ENCODE measurements around the gene GNAT1. TPM values are rescaled to one million over a fixed set of nuclear protein-coding genes. Genes with fewer than 3 reads are reported as not detected.

GNAT1 gene
- total RNA-seq, 1 donor from 2014 or later: 0.08 TPM

DNA sequence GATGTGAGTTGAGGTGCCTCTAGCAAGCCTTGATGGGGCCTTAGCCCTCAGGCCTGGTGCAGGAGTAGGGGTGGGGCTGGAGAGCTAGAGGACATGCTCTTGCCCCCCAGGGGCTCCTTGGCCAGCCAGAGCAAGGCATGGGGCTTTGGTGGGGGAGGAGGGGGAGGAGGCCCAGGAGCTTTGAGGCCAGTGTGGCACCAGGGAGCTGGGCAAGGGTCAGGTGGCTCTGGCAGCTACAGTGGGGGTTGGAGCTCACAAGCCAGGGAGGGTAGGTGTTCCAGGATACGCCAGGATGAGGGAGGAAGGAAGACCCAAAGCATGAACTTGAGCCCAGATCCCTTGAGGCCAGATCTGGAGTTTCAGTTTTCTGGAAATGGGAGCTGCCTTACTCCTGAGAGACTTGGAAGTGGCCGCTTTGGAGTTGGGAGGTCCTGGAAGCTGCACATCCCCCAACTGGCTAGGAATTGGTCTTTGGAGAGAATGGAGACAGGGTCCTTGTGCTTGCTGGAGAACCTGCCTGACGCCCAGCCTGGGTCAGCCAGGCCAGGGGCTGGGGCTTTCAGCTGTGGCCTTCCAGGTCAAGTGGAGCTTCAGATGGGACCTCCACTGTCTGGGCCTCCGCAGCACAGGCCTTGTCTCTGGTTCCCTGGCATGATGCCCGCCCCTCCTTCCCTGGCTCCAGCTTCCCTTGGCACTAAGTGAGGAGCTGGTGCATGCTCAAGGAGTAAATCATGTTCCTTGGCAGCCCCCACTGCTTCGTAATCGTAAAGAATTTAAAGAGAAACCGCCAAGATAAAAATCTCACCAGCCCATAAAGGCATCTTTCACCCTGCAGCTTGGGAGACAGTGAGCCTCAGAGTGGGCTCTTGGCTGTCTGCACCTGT lies 27.6 kb upstream of the GNAT1 start:
- ATAC-seq: peak; percentile 26

GRCh38 chr3:50164481-50164880 lies 26.9 kb upstream of the GNAT1 start:
- ATAC-seq: no peak

- ATAC-seq: no peak
These were observed 26.2 kb upstream of the GNAT1 start for GRCh38 chr3:50164984-50165909.

GRCh38 chr3:50165910-50166538 lies 25.4 kb upstream of the GNAT1 start:
- ATAC-seq: no peak

DNA sequence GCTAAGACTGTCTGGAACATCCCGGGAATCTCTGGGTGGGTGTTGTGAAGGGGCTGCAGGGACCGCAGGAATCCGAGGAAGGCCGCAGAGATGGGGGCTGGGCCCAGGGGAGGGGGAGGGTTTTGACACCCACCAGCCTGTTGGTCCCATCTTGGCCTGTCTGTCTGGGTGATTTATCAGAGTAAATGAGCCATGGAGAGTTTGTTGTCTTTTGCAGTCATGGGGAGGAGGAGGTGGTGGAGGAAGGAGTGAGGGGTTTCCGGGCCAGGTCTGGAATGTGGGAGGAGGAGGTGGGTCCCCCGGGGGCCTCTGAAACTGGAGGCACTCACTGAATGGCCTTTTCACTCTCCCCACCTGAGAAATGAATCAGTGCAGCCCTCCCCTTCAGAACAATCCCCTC lies 24.8 kb upstream of the GNAT1 start:
- no peak for ATAC-seq

GRCh38 chr3:50167069-50167840 lies 24.2 kb upstream of the GNAT1 start:
- peak; percentile 73 for ATAC-seq

GRCh38 chr3:50167841-50168209 lies 23.6 kb upstream of the GNAT1 start:
- no peak for ATAC-seq

DNA sequence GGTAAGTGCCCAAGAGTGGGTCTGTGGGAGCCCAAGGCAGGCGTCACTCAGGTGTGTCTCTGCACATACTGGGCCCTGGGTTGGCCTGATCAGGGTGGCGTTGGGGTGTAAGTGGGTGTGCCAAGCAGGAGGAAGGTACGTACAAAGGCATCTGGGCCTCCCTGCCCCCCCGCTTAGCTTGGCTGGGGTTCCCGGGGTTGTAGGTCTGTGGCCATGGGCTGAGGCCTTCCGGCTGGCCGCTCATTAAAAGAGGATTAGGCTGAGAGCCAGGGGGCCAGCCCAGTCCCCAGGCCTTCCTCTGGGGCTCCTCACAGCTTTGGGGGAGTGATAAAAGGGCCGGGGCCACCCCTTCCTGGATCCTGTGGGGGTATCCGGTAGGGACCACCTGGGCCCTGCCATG lies 23.0 kb upstream of the GNAT1 start:
- ATAC-seq: no peak

DNA sequence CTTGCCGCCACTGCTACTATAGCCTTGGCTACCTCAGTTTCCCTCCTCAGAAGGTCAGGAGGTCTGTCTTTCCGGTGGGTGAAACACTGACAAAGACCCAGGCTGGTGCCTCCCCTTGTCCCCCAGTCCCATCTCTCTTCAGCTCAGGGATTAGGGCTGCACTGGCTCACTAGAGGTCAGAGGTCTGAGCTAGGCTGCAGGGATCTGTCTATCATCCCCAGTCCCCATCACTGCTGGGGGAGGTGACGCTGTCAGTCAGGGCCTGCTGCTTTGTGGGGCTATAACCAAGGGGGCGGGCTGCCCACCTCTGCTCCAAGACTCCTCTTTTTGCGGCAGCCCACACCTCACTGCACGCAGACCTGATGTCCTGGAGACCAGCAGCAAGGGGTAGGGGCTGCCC lies 22.6 kb upstream of the GNAT1 start:
- ATAC-seq: no peak

GRCh38 chr3:50169232-50169832 lies 22.1 kb upstream of the GNAT1 start:
- ATAC-seq: no peak

GRCh38 chr3:50169858-50170257 lies 21.6 kb upstream of the GNAT1 start:
- ATAC-seq: no peak

DNA sequence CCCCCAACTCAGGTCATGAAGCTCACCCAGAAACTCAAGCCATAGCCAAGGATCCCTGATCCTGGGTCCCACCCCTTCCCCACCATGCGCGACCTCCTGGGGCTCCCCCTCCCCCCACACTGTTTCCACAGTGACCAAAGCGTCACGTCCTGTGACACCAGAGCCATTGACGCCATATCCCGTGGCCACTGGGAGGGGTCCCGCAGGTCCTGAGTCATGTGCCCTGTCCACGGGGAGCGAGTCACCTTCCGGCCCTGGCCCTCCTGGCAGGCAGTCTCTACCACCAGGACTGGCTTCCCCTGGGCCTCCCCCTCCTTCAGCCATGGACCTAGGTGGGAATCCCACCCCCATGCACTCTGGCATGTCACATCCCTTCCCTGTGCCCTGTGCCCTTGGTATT lies 20.7 kb upstream of the GNAT1 start:
- peak; percentile 28 for ATAC-seq

GRCh38 chr3:50171540-50172301 lies 19.7 kb upstream of the GNAT1 start:
- no peak for ATAC-seq

DNA sequence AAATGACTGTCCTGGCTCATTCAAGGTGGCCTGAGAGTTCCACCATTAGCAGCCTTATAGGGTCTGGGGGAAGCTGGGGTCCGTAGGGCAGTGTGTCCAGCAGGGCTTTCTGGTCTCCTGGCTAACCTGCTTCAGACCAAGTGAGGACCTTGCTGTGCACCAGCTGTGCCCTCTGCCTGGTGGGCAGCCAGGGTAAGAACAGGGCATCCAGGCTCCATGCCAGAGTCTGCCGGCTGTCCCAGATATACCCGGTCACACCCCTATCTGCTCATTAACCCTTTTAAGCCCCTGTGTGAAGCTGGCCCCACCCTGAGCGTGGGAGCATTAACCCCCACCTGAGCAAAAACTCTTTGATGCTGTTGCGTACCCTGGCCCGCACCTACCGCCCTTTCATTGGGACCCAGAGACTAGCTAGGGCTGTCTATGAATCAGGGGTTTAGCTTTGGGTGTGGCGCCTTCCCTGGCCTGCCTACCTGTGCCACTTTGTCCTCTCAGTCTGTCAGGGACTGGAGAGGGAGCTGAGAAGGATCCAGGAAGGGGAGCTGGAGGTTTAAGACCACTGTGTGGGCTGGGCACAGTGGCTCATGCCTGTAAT lies 18.7 kb upstream of the GNAT1 start:
- peak; percentile 72 for ATAC-seq

DNA sequence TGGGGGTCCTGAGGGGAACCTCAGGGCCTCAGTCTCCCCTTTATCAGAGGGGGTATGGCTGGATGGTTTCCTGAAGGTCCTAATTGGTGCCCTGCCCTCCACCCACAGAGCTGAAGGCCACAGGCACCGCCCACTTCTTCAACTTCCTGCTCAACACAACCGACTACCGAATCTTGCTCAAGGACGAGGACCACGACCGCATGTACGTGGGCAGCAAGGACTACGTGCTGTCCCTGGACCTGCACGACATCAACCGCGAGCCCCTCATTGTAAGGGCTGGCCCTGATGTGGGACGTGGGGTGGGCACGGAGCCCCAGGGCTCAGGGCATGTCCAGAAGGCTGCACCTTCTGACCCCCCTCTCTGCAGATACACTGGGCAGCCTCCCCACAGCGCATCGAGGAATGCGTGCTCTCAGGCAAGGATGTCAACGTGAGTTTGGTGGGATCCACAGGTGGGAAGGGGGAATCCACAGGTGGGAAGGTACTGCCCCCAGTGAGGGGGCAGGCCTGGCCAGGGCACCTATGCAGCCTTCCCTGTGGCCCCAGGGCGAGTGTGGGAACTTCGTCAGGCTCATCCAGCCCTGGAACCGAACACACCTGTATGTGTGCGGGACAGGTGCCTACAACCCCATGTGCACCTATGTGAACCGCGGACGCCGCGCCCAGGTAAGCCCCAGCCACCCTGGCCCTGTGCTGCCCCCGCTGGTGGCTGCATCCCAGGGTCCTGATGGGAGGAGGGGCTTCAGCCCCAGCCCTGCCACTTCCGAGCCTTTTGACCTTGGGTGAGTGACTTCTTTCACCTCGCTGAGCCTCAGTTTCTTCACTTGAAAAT lies 17.5 kb upstream of the GNAT1 start:
- no peak for ATAC-seq

DNA sequence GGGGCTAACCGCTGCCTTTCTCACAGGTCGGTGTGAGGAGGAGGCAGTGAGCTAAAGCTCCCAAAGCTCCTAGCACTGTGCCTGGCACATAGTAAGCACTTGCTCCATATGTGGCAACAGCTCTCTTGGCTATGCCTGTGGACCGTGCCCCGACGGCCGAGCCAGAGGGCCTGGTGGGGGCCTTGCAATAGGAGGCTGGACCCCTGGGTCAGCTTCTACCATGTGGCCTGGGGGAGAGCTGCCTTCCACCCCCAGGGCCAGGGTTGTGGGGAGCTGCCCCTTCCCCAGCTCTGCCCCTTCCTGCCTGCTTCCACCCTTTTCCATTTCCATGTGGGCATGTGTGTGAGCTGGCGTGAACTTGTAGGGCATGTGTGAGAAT lies 16.9 kb upstream of the GNAT1 start:
- no peak for ATAC-seq

GRCh38 chr3:50174947-50175524 lies 16.4 kb upstream of the GNAT1 start:
- ATAC-seq: no peak

- no peak for ATAC-seq
These were observed 14.1 kb upstream of the GNAT1 start for GRCh38 chr3:50177346-50177745.

DNA sequence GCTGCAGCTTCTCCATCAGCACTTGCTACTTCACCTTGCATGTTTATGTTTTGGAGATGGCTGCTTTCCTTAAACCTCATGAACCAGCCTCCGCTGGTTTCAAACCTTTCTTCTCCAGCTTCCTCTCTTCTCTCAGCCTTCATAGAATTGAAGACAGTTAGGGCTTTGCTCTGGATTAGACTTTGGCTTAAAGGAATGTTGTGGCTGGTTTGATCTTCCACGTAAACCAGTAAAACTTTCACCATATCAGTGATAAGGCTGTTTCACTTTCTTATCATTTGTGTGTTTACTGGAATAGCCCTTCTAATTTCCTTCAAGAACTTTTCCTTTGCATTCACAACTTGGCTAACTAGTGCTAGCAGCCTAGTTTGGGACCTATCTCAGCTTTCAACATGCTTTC lies 11.7 kb upstream of the GNAT1 start:
- ATAC-seq: no peak

Data from esophagus mucosa (tissue), 1 donor.